OCI-LY1 (cell line): ENCODE data around the gene EPHX1.

Source experiments
- H2AFZ ChIP-seq: fragments of 200-600 bp; sonication (generic), shearing (Covaris generic); 2 replicates; pipeline ENCODE4 v1.6.0; 2014; ENCODE audit warnings: antibody characterized with exemption, mild to moderate bottlenecking, low read length
- H3F3A ChIP-seq: fragments of 200-600 bp; sonication (generic), shearing (Covaris generic); 2 replicates; pipeline ENCODE4 v1.6.0; 2014; ENCODE audit warnings: mild to moderate bottlenecking, antibody characterized with exemption, low read length, moderate library complexity; ENCODE audit not compliant: insufficient read depth
- H3K27ac ChIP-seq: fragments of 200-600 bp; sonication (generic); 2 replicates; pipeline ENCODE4 v1.5.1; 2014; ENCODE audit warnings: low read length, mixed run types, mild to moderate bottlenecking, low read depth; ENCODE audit not compliant: poor library complexity, severe bottlenecking
- H3K27me3 ChIP-seq: fragments of 200-600 bp; sonication (generic); 2 replicates; pipeline ENCODE4 v1.6.0; 2014; ENCODE audit warnings: antibody characterized with exemption, mild to moderate bottlenecking, low read length, moderate library complexity; ENCODE audit not compliant: insufficient read depth
- H3K36me3 ChIP-seq: fragments of 200-600 bp; sonication (generic); 2 replicates; pipeline ENCODE4 v1.6.1; 2014; ENCODE audit warnings: mild to moderate bottlenecking, antibody characterized with exemption, low read length, moderate library complexity, mixed read lengths; ENCODE audit not compliant: insufficient read depth
- H3K4me1 ChIP-seq: fragments of 200-600 bp; sonication (generic); 2 replicates; pipeline ENCODE4 v1.5.1; 2014; ENCODE audit warnings: mild to moderate bottlenecking, low read length, moderate library complexity; ENCODE audit not compliant: insufficient read depth, severe bottlenecking
- H3K4me2 ChIP-seq: fragments of 200-600 bp; sonication (generic), shearing (Covaris generic); 2 replicates; pipeline ENCODE4 v1.6.1; 2014; ENCODE audit warnings: low read length
- H3K4me3 ChIP-seq: fragments of 200-600 bp; sonication (generic); 2 replicates; pipeline ENCODE4 v1.5.1; 2014; ENCODE audit warnings: low read length, low read depth, mild to moderate bottlenecking, mixed read lengths; ENCODE audit not compliant: poor library complexity, severe bottlenecking
- H3K79me2 ChIP-seq: fragments of 200-600 bp; shearing (Covaris generic); 2 replicates; pipeline ENCODE4 v1.6.1; 2016; ENCODE audit warnings: mixed run types, low read length, mixed read lengths; ENCODE audit not compliant: insufficient read depth
- H3K9ac ChIP-seq: fragments of 200-600 bp; sonication (generic), shearing (Covaris generic); 2 replicates; pipeline ENCODE4 v1.6.1; 2014; ENCODE audit warnings: mild to moderate bottlenecking, low read length, mixed read lengths
- H3K9me2 ChIP-seq: fragments of 200-600 bp; sonication (generic), shearing (Covaris generic); 2 replicates; pipeline ENCODE4 v1.6.1; 2014; ENCODE audit warnings: low read depth, mild to moderate bottlenecking, low read length, mixed read lengths
- H3K9me3 ChIP-seq: fragments of 200-600 bp; shearing (Covaris generic); 2 replicates; pipeline ENCODE4 v1.6.1; 2014; ENCODE audit warnings: low read length, mixed read lengths
- H4K20me1 ChIP-seq: fragments of 200-600 bp; sonication (generic), shearing (Covaris generic); 2 replicates; pipeline ENCODE4 v1.6.0; 2016; ENCODE audit warnings: mild to moderate bottlenecking, low read length; ENCODE audit not compliant: insufficient read depth
- CTCF ChIP-seq: fragments of 200-600 bp; sonication (generic), shearing (Covaris generic); IDR thresholded peaks from 2 replicates; pipeline ENCODE4 v1.5.1; 2017; ENCODE audit warnings: mild to moderate bottlenecking, antibody characterized with exemption, low read length, moderate library complexity, mixed read lengths
- EZH2 ChIP-seq: fragments of 200-600 bp; sonication (generic), shearing (Covaris generic); IDR thresholded peaks from 2 replicates; pipeline ENCODE4 v1.8.0; 2017; ENCODE audit warnings: borderline replicate concordance, mixed run types, mild to moderate bottlenecking, antibody characterized with exemption, low read length, moderate library complexity, mixed read lengths

Gene EPHX1

DNA sequence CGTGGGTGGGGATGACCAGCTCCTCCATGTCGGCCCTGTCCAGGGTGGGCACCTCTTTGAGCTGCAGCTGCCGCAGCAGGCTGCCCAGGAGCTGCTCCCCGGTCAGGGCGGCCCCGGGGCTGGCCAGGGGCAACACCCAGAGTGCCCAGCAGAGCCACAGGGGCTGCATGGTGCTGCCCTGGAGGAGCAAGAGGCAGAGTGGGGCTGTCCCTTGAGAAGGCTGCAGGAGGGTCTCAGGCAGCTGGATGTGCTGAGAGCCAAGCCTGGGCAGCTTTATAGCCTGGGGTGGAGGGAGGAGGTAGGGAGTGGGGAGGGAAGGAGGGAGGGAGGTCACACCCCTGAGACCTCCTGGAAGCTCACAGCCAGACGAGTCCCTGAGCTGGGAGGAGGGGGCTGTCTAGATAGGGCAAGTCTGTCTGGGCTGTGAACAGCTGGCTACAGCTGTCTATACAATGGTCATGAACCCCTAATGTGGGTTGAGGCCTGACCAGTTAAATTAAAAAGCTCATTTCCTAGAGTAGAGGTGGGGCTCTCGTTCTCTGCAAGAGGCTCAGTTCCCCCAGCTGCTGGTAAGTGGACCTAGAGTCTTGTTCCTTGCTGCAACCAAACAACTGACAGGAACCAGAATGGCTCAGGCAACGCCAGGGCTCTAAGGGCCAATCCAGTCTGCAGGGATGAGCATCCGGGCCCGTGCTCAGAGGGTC, 79.1 kb downstream of the EPHX1 start, which contains the start of gene LEFTY1:
Gene LEFTY1 (minus strand): TSS at position 249 of the 704 bp plus-strand sequence. CDS start 80 bp downstream, at position 169.
- H3K36me3 ChIP-seq = no peaks in the 10 kb centered on the region
- no peaks in the 10 kb centered on the region for H3F3A ChIP-seq
- H3K4me2 ChIP-seq = no peak within 1 kb of the TSS
- H3K27ac ChIP-seq = no peak within 1 kb of the TSS
- no peak within 1 kb of the TSS for H3K9ac ChIP-seq
- no peaks in the 10 kb centered on the region for H4K20me1 ChIP-seq
- no peaks in the 10 kb centered on the region for H3K4me1 ChIP-seq
- H3K9me2 ChIP-seq = no peaks in the 10 kb centered on the region
- H3K79me2 ChIP-seq = no peaks in the 10 kb centered on the region
- H2AFZ ChIP-seq = no peak within 1 kb of the TSS
- H3K9me3 ChIP-seq = no peaks in the 10 kb centered on the region
- no peaks in the 10 kb centered on the region; the same call in 1 of the 2 replicates for H3K27me3 ChIP-seq
- H3K4me3 ChIP-seq = no peak within 1 kb of the TSS
- TF ChIP-seq EZH2 = no peak
- no peak for TF ChIP-seq CTCF

DNA sequence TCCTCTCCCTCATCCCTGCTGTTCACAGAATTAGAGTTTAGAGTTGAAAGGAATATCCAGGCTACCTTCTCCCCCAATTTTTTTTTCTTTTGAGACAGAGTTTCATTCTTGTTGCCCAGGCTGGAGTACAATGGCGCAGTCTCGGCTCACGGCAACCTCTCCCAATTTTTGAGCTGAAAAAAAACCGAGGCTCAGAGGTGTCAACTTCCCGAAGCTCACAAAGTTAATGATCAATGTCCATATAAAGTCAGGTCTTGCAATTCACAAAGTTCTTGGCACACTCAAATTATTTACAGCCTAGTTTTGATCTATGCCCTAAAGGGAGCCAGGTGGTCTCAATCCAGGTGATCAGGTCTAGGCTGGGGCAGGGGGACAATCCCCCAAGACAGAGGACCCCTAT, 79.8 kb downstream of the EPHX1 start:
- H4K20me1 ChIP-seq = no peaks in the 10 kb centered on the region
- TF ChIP-seq EZH2 = no peak
- no peak for TF ChIP-seq CTCF
- H3K4me1 ChIP-seq = no peaks in the 10 kb centered on the region
- no peaks in the 10 kb centered on the region; the same call in 1 of the 2 replicates for H3K27me3 ChIP-seq
- H3K4me3 ChIP-seq = no peak overlapping the region
- H3K27ac ChIP-seq = no peak overlapping the region
- no peak overlapping the region for H3K4me2 ChIP-seq
- H2AFZ ChIP-seq = no peak overlapping the region
- no peaks in the 10 kb centered on the region for H3K9me3 ChIP-seq
- H3F3A ChIP-seq = no peaks in the 10 kb centered on the region
- no peaks in the 10 kb centered on the region for H3K36me3 ChIP-seq
- no peaks in the 10 kb centered on the region for H3K9me2 ChIP-seq
- H3K79me2 ChIP-seq = no peaks in the 10 kb centered on the region
- no peak overlapping the region for H3K9ac ChIP-seq

- Histone ChIP-seq H3K4me3 (no peak overlapping the region), H3K27ac (no peak overlapping the region), H3K4me1 (no peaks in the 10 kb centered on the region), H3K27me3 (no peaks in the 10 kb centered on the region; the same call in 1 of the 2 replicates), H3F3A (no peaks in the 10 kb centered on the region), H2AFZ (no peak overlapping the region), H3K36me3 (no peaks in the 10 kb centered on the region), H3K4me2 (no peak overlapping the region), H3K9me3 (no peaks in the 10 kb centered on the region), H4K20me1 (no peaks in the 10 kb centered on the region), H3K79me2 (no peaks in the 10 kb centered on the region), H3K9ac (no peak overlapping the region), H3K9me2 (no peaks in the 10 kb centered on the region)
- TF ChIP-seq EZH2 (no peak), CTCF (no peak)
These were observed 80.7 kb downstream of the EPHX1 start for GRCh38 chr1:225890346-225891228.
